WERI-Rb-1 (cell line): ENCODE results near the gene AEBP1.

ENCODE experiments used
- DNase-seq: peaks from one replicate; pipeline ENCODE4 v3.0.0-alpha.2; 2020
- H3K27ac ChIP-seq: fragments of 250-450 bp; sonication (Bioruptor Pico); 2 replicates; pipeline ENCODE4 v1.5.1; 2020; ENCODE audit warnings: mild to moderate bottlenecking, moderate library complexity
- H3K27me3 ChIP-seq: fragments of 250-450 bp; sonication (Bioruptor Pico); 2 replicates; pipeline ENCODE4 v1.5.1; 2021; ENCODE audit warnings: mild to moderate bottlenecking, low read depth, moderate library complexity; ENCODE audit not compliant: insufficient read depth, severe bottlenecking
- H3K36me3 ChIP-seq: fragments of 250-450 bp; sonication (Bioruptor Pico); 2 replicates; pipeline ENCODE4 v1.5.1; 2020; ENCODE audit warnings: mild to moderate bottlenecking, moderate library complexity
- H3K4me3 ChIP-seq: 2 replicates; pipeline ENCODE4 v1.5.1; 2011; ENCODE audit warnings: low read depth, mild to moderate bottlenecking, control low read depth, low read length
- H3K9me3 ChIP-seq: fragments of 250-450 bp; sonication (Bioruptor Pico); 2 replicates; pipeline ENCODE4 v1.5.1; 2021; ENCODE audit warnings: mild to moderate bottlenecking, moderate library complexity; ENCODE audit not compliant: severe bottlenecking
- CTCF ChIP-seq: IDR thresholded peaks from 2 replicates; pipeline ENCODE4 v1.5.1; 2011; ENCODE audit warnings: low read depth, mild to moderate bottlenecking, control low read depth, inconsistent platforms, low read length

AEBP1 gene

GRCh38 chr7:44147026-44147991 is 43.2 kb downstream of the AEBP1 start:
- H3K27ac ChIP-seq, result peak overlapping the region; percentile 93
- peak; percentile 43 for TF ChIP-seq CTCF
- no peaks in the 10 kb centered on the region for H3K27me3 ChIP-seq
- H3K4me3 ChIP-seq, result peak overlapping the region; percentile 1
- peak; percentile 97 for DNase-seq
- H3K36me3 ChIP-seq, result no peaks in the 10 kb centered on the region
- H3K9me3 ChIP-seq, result no peaks in the 10 kb centered on the region

GRCh38 chr7:44148166-44148565 is 44.0 kb downstream of the AEBP1 start:
- H3K4me3 ChIP-seq, result no peak overlapping the region
- no peaks in the 10 kb centered on the region for H3K9me3 ChIP-seq
- H3K27me3 ChIP-seq, result no peaks in the 10 kb centered on the region
- DNase-seq, result no peak
- no peak for TF ChIP-seq CTCF
- peak overlapping the region; percentile 93 for H3K27ac ChIP-seq
- no peaks in the 10 kb centered on the region for H3K36me3 ChIP-seq

GRCh38 chr7:44148961-44149536 is 44.9 kb downstream of the AEBP1 start:
- Histone ChIP-seq H3K4me3 (no peak overlapping the region), H3K36me3 (no peaks in the 10 kb centered on the region), H3K27ac (peak overlapping the region; percentile 93), H3K27me3 (no peaks in the 10 kb centered on the region), H3K9me3 (no peaks in the 10 kb centered on the region)
- DNase-seq, result no peak
- TF ChIP-seq CTCF, result no peak

- Histone ChIP-seq H3K27ac (peak overlapping the region; percentile 44), H3K4me3 (no peak overlapping the region), H3K27me3 (no peaks in the 10 kb centered on the region), H3K9me3 (no peaks in the 10 kb centered on the region), H3K36me3 (no peaks in the 10 kb centered on the region)
- no peak for DNase-seq
- TF ChIP-seq CTCF, result no peak
These were observed 45.7 kb downstream of the AEBP1 start for GRCh38 chr7:44149571-44150465.

- DNase-seq, result no peak
- H3K9me3 ChIP-seq, result no peaks in the 10 kb centered on the region
- H3K36me3 ChIP-seq, result no peaks in the 10 kb centered on the region
- no peak overlapping the region for H3K4me3 ChIP-seq
- H3K27ac ChIP-seq, result peak overlapping the region; percentile 44
- TF ChIP-seq CTCF, result no peak
- H3K27me3 ChIP-seq, result no peaks in the 10 kb centered on the region
These were observed 46.3 kb downstream of the AEBP1 start for GRCh38 chr7:44150466-44150832.
